Liver (tissue), 9 donors: ENCODE data around the gene CARD19. TPM values are rescaled to one million over a fixed set of nuclear protein-coding genes. Genes with fewer than 3 reads are reported as not detected.

ENCODE experiments used
- DNase-seq: peaks from one replicate; pipeline ENCODE4 v3.0.0-alpha.2; 2017; ENCODE audit warnings: low spot score
- H3K27ac ChIP-seq, 2 donors: one replicate each; pipeline ENCODE4 v1.7.0; 2013; ENCODE audit warnings: inconsistent platforms in 2 of 2, low read length in 2 of 2, control low read depth in 1 of 2, low read depth in 1 of 2, mild to moderate bottlenecking in 1 of 2
- H3K27me3 ChIP-seq, 4 donors: one replicate each; pipeline versions ENCODE4 v1.6.1 to v1.7.0; 2013; ENCODE audit warnings: low read length in 3 of 4, inconsistent platforms in 1 of 4, mild to moderate bottlenecking in 1 of 4, moderate library complexity in 1 of 4; ENCODE audit not compliant: control insufficient read depth in 4 of 4, insufficient read depth in 4 of 4
- H3K36me3 ChIP-seq, 4 donors: one replicate each; pipeline versions ENCODE4 v1.6.1 to v1.7.0; 2013; ENCODE audit warnings: low read length in 3 of 4, mild to moderate bottlenecking in 3 of 4, low read depth in 1 of 4, moderate library complexity in 1 of 4; ENCODE audit not compliant: control insufficient read depth in 4 of 4, insufficient read depth in 3 of 4
- H3K4me1 ChIP-seq, 4 donors: one replicate each; pipeline versions ENCODE4 v1.6.1 to v1.7.0; 2013; ENCODE audit warnings: low read length in 3 of 4, mild to moderate bottlenecking in 3 of 4, moderate library complexity in 1 of 4; ENCODE audit not compliant: control insufficient read depth in 4 of 4, insufficient read depth in 4 of 4
- H3K4me3 ChIP-seq, 3 donors: one replicate each; pipeline versions ENCODE4 v1.6.1 to v1.7.0; 2013; ENCODE audit warnings: low read length in 3 of 3, control low read depth in 1 of 3, low read depth in 1 of 3, mild to moderate bottlenecking in 1 of 3
- H3K9ac ChIP-seq, 2 donors: one replicate each; pipeline ENCODE4 v1.7.0; 2013; ENCODE audit warnings: low read length in 2 of 2, mild to moderate bottlenecking in 2 of 2, moderate library complexity in 2 of 2, control low read depth in 1 of 2, low read depth in 1 of 2
- H3K9me3 ChIP-seq, 4 donors: one replicate each; pipeline versions ENCODE4 v1.6.1 to v1.7.0; 2013; ENCODE audit warnings: low read length in 3 of 4; ENCODE audit not compliant: control insufficient read depth in 4 of 4
- CTCF ChIP-seq: fragments of 150-350 bp; IDR thresholded peaks from 2 replicates; pipeline ENCODE4 v1.5.1; 2017; ENCODE audit warnings: improper control_type of control experiment, low read depth, low read length; ENCODE audit not compliant: missing input control
- EGR1 ChIP-seq, 2 donors: IDR thresholded peaks; 2 replicates each; pipeline ENCODE4 v1.6.1; 2016 to 2018; ENCODE audit warnings: antibody characterized with exemption in 2 of 2, low read depth in 2 of 2
- FOXA2 ChIP-seq: IDR thresholded peaks from 2 replicates; pipeline ENCODE4 v1.6.1; 2016; ENCODE audit warnings: antibody characterized with exemption
- GABPA ChIP-seq, 2 donors: IDR thresholded peaks in 1 of 2; conservative IDR thresholded peaks in 1 of 2; 2 replicates each; pipeline ENCODE4 v1.6.1; 2016; ENCODE audit warnings: antibody characterized with exemption in 2 of 2, mild to moderate bottlenecking in 1 of 2, moderate library complexity in 1 of 2
- HNF4A ChIP-seq, 2 donors: conservative IDR thresholded peaks; 2 replicates each; pipeline ENCODE4 v1.6.1; 2016; ENCODE audit warnings: antibody characterized with exemption in 2 of 2, mild to moderate bottlenecking in 2 of 2
- HNF4G ChIP-seq: IDR thresholded peaks from 2 replicates; pipeline ENCODE4 v1.6.1; 2016; ENCODE audit warnings: antibody characterized with exemption
- NR2F2 ChIP-seq: IDR thresholded peaks from 2 replicates; pipeline ENCODE4 v1.6.1; 2016; ENCODE audit warnings: antibody characterized with exemption
- REST ChIP-seq: IDR thresholded peaks from 2 replicates; pipeline ENCODE4 v1.6.1; 2016; ENCODE audit warnings: antibody characterized with exemption, mild to moderate bottlenecking
- RXRA ChIP-seq, 2 donors: IDR thresholded peaks; 2 replicates each; pipeline ENCODE4 v1.6.1; 2017 to 2018; ENCODE audit warnings: antibody characterized with exemption in 2 of 2, mild to moderate bottlenecking in 1 of 2
- SP1 ChIP-seq: IDR thresholded peaks from 2 replicates; pipeline ENCODE4 v1.6.1; 2018; ENCODE audit warnings: antibody characterized with exemption, mild to moderate bottlenecking
- TAF1 ChIP-seq: conservative IDR thresholded peaks from 2 replicates; pipeline ENCODE4 v1.6.1; 2016; ENCODE audit warnings: antibody characterized with exemption, mild to moderate bottlenecking
- YY1 ChIP-seq: IDR thresholded peaks from 2 replicates; pipeline ENCODE4 v1.6.1; 2016; ENCODE audit warnings: antibody characterized with exemption, mild to moderate bottlenecking
- WGBS: extraction: QIAGEN DNeasy Blood & Tissue Kit; methylation state at CpG from one replicate; pipeline ENCODE4 v1.1.7; 2013; 5-methylcytosine and 5-hydroxymethylcytosine counted together
- polyA plus RNA-seq, 2 donors: library from polyadenylated mRNA; stranded (reverse) in 1 of 2; unstranded in 1 of 2; fragments of 200-250 nt in 1 of 2; fragments of >200 nt in 1 of 2; fragmentation: Nextera tagmentation in 1 of 2; extraction: Ambion mirVana in 1 of 2; gene quantifications; one replicate each; pipeline versions ENCODE4 v1.2.1 to v1.2.3, GENCODE V29; 2013 to 2015
- total RNA-seq, 2 donors: library from RNA; depleted of rRNA; stranded (reverse); fragments of >200 nt; gene quantifications; one replicate each; pipeline ENCODE4 v1.2.3, GENCODE V29; 2014
- donor health status: healthy.
- donor health status: healthy.
- donor health status: healthy.
- donor health status: healthy.
- donor health status: healthy.

Gene CARD19
- total and polyA plus RNA-seq, 4 donors = 13.0 to 18.2 (median 16.3) TPM

GRCh38 chr9:93126151-93126781 is 30.2 kb downstream of the CARD19 start:
- H3K27ac ChIP-seq = peak overlapping the region in 1 of 2 donors; percentile 25
- H3K27me3 ChIP-seq = no peaks in the 10 kb centered on the region
- TF ChIP-seq NR2F2 = no peak
- TF ChIP-seq SP1 = no peak
- TF ChIP-seq HNF4G = no peak
- TF ChIP-seq FOXA2 = no peak
- TF ChIP-seq TAF1 = no peak
- TF ChIP-seq YY1 = no peak
- no peak for TF ChIP-seq GABPA (IDR thresholded peaks at IDR 0.05 in 1 of 2, conservative IDR thresholded peaks at IDR 0.05 in 1 of 2)
- TF ChIP-seq EGR1 (IDR thresholded peaks at IDR 0.05; ENCODE audit: low read depth in 2 of 2) = no peak
- no peak for TF ChIP-seq HNF4A (conservative IDR thresholded peaks at IDR 0.05)
- no peak for TF ChIP-seq CTCF
- TF ChIP-seq RXRA (IDR thresholded peaks at IDR 0.05) = no peak
- TF ChIP-seq REST = no peak
- WGBS = 92% methylated on average over 23 of the region's 23 CpGs
- H3K4me3 ChIP-seq = no peak overlapping the region
- peak; percentile 31 for DNase-seq
- no peak overlapping the region for H3K9ac ChIP-seq
- no peaks in the 10 kb centered on the region for H3K9me3 ChIP-seq
- peaks cover 4 to 22% (median 13%) of the 10 kb centered on the region in 4 donors for H3K36me3 ChIP-seq
- H3K4me1 ChIP-seq = peaks cover 7 to 37% (median 21%) of the 10 kb centered on the region in 4 donors

GRCh38 chr9:93126825-93127368 is 30.9 kb downstream of the CARD19 start:
- peaks cover 8 to 43% (median 24%) of the 10 kb centered on the region in 4 donors for H3K4me1 ChIP-seq

More at GRCh38 chr9:93126825-93127368, 30.9 kb downstream of the CARD19 start:
- WGBS = 70% methylated on average over 18 of the region's 18 CpGs
- no peak overlapping the region for H3K9ac ChIP-seq
- H3K4me3 ChIP-seq = no peak overlapping the region
- no peaks in the 10 kb centered on the region for H3K27me3 ChIP-seq
- peaks cover 4 to 22% (median 11%) of the 10 kb centered on the region in 4 donors for H3K36me3 ChIP-seq
- H3K27ac ChIP-seq = peak overlapping the region; percentile 25 to 40
- peak in 1 of 2 donors; percentile 63 for TF ChIP-seq HNF4A (conservative IDR thresholded peaks at IDR 0.05)
- no peak for TF ChIP-seq RXRA (IDR thresholded peaks at IDR 0.05)
- peak; percentile 63 for DNase-seq
- no peaks in the 10 kb centered on the region for H3K9me3 ChIP-seq
